NCI-H226 (cell line): ENCODE data around the gene WWP2.
A peak's percentile ranks its signal among the peaks of the same experiment; 100 is the strongest.
"Not testable (repeated sequence)": the region's sequence is repeated elsewhere in the genome, so short reads cannot be mapped to it uniquely, and the experiment has no call there.

ENCODE experiments used
- DNase-seq: peaks from one replicate; pipeline ENCODE4 v3.0.0-alpha.2; 2015

WWP2 gene

GRCh38 chr16:69951017-69951671 lies 189.0 kb downstream of the WWP2 start, which contains the start of gene CLEC18A:
Gene CLEC18A, plus strand, starts transcription at chr16:69951334. Its CDS starts 33 bp downstream, at chr16:69951367.
- not testable (repeated sequence) for DNase-seq

GRCh38 chr16:69951672-69952031 lies 189.5 kb downstream of the WWP2 start:
- not testable (repeated sequence) for DNase-seq

- not testable (repeated sequence) for DNase-seq
These were observed 190.0 kb downstream of the WWP2 start for GRCh38 chr16:69952116-69952515.

- not testable (repeated sequence) for DNase-seq
These were observed 190.6 kb downstream of the WWP2 start for GRCh38 chr16:69952572-69953355.

GRCh38 chr16:69954241-69954640 lies 192.1 kb downstream of the WWP2 start:
- not testable (repeated sequence) for DNase-seq

GRCh38 chr16:69963312-69963711 lies 201.2 kb downstream of the WWP2 start:
- not testable (repeated sequence) for DNase-seq

GRCh38 chr16:69964960-69965660 lies 203.0 kb downstream of the WWP2 start:
- DNase-seq, result peak; percentile 37

- not testable (repeated sequence) for DNase-seq
These were observed 203.5 kb downstream of the WWP2 start for GRCh38 chr16:69965661-69966054.

- DNase-seq, result not testable (repeated sequence)
These were observed 205.6 kb downstream of the WWP2 start for GRCh38 chr16:69967688-69968087.

GRCh38 chr16:69968125-69968524 lies 206.0 kb downstream of the WWP2 start:
- DNase-seq, result not testable (repeated sequence)

GRCh38 chr16:69969657-69970056 lies 207.5 kb downstream of the WWP2 start:
- DNase-seq, result not testable (repeated sequence)

- DNase-seq, result not testable (repeated sequence)
These were observed 210.0 kb downstream of the WWP2 start for GRCh38 chr16:69972120-69972519.

GRCh38 chr16:69972935-69973334 lies 210.8 kb downstream of the WWP2 start:
- not testable (repeated sequence) for DNase-seq

- DNase-seq, result not testable (repeated sequence)
These were observed 223.1 kb downstream of the WWP2 start for GRCh38 chr16:69985196-69985595.
